Esophagus squamous epithelium (tissue), 4 donors: ENCODE results near the gene SHISA8.

Source experiments
- CTCF ChIP-seq, 6 experiments: fragments of 450-650 bp in 4 of 6; fragments of 200-600 bp in 2 of 6; sonication (generic) in 2 of 6; IDR thresholded peaks; one replicate each; pipeline ENCODE4 v1.5.1; 2016 to 2019; ENCODE audit warnings: antibody characterized with exemption in 6 of 6, mild to moderate bottlenecking in 4 of 6, moderate library complexity in 4 of 6
- POLR2A ChIP-seq, 4 donors: fragments of 450-650 bp; IDR thresholded peaks; one replicate each; pipeline ENCODE4 v1.6.1; 2017; ENCODE audit warnings: antibody characterized with exemption in 4 of 4, mild to moderate bottlenecking in 4 of 4, moderate library complexity in 3 of 4

- TF ChIP-seq CTCF (IDR thresholded peaks at IDR 0.05): no peak
- no peak for TF ChIP-seq POLR2A (IDR thresholded peaks at IDR 0.05)
Observed at GRCh38 chr22:41943661-41944209, 28.9 kb upstream of the SHISA8 start.
